ENCODE results near the gene PSMD9.

DNA sequence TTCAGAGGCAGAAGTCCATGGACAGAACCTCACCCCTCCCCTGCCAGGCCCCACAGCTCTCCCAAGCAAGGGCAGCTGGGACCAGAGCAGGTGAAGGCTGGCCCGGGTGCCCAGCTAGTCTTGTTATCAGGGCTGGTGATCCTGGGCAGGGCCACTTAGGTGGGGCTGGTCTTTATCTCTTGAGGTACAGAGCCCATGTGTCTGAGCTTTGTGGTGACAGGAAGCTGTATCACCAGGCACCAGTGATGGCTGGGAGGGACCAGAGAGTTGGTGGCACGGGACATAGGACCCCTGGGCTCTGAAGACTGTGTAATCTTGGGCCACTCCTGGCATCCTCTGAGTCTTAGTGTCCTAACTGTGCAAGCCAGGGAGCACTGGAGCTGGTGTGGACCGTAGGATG is 17.1 kb upstream of the PSMD9 start:
- TF ChIP-seq, protein P1, sequence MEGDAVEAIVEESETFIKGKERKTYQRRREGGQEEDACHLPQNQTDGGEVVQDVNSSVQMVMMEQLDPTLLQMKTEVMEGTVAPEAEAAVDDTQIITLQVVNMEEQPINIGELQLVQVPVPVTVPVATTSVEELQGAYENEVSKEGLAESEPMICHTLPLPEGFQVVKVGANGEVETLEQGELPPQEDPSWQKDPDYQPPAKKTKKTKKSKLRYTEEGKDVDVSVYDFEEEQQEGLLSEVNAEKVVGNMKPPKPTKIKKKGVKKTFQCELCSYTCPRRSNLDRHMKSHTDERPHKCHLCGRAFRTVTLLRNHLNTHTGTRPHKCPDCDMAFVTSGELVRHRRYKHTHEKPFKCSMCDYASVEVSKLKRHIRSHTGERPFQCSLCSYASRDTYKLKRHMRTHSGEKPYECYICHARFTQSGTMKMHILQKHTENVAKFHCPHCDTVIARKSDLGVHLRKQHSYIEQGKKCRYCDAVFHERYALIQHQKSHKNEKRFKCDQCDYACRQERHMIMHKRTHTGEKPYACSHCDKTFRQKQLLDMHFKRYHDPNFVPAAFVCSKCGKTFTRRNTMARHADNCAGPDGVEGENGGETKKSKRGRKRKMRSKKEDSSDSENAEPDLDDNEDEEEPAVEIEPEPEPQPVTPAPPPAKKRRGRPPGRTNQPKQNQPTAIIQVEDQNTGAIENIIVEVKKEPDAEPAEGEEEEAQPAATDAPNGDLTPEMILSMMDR (IDR thresholded peaks at IDR 0.05; ENCODE audit: insufficient read depth, low read length), result no peak
- no peak for TF ChIP-seq GABPA (IDR thresholded peaks at IDR 0.05; ENCODE audit: low read depth)
- TF ChIP-seq, protein P2, sequence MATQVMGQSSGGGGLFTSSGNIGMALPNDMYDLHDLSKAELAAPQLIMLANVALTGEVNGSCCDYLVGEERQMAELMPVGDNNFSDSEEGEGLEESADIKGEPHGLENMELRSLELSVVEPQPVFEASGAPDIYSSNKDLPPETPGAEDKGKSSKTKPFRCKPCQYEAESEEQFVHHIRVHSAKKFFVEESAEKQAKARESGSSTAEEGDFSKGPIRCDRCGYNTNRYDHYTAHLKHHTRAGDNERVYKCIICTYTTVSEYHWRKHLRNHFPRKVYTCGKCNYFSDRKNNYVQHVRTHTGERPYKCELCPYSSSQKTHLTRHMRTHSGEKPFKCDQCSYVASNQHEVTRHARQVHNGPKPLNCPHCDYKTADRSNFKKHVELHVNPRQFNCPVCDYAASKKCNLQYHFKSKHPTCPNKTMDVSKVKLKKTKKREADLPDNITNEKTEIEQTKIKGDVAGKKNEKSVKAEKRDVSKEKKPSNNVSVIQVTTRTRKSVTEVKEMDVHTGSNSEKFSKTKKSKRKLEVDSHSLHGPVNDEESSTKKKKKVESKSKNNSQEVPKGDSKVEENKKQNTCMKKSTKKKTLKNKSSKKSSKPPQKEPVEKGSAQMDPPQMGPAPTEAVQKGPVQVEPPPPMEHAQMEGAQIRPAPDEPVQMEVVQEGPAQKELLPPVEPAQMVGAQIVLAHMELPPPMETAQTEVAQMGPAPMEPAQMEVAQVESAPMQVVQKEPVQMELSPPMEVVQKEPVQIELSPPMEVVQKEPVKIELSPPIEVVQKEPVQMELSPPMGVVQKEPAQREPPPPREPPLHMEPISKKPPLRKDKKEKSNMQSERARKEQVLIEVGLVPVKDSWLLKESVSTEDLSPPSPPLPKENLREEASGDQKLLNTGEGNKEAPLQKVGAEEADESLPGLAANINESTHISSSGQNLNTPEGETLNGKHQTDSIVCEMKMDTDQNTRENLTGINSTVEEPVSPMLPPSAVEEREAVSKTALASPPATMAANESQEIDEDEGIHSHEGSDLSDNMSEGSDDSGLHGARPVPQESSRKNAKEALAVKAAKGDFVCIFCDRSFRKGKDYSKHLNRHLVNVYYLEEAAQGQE (IDR thresholded peaks at IDR 0.05; ENCODE audit: insufficient replicate concordance, low read depth), result no peak
- TF ChIP-seq POLR2AphosphoS5 (IDR thresholded peaks at IDR 0.05; ENCODE audit: low read depth), result no peak
